Stomach smooth muscle (tissue), 2 donors: Measurements from ENCODE around the gene ASAP3.
"Not testable (repeated sequence)": the region's sequence is repeated elsewhere in the genome, so short reads cannot be mapped to it uniquely, and the experiment has no call there.

Experiments
- H3K27ac ChIP-seq: one replicate; pipeline ENCODE4 v1.7.0; 2013; ENCODE audit warnings: mild to moderate bottlenecking, low read length, inconsistent platforms
- H3K27me3 ChIP-seq, 2 donors: one replicate each; pipeline ENCODE4 v1.7.0; 2013; ENCODE audit warnings: low read length in 2 of 2; ENCODE audit not compliant: insufficient read depth in 2 of 2, control insufficient read depth in 1 of 2
- H3K36me3 ChIP-seq, 2 donors: one replicate each; pipeline ENCODE4 v1.7.0; 2013; ENCODE audit warnings: low read length in 2 of 2; ENCODE audit not compliant: control insufficient read depth in 2 of 2, insufficient read depth in 2 of 2
- H3K4me1 ChIP-seq: one replicate; pipeline ENCODE4 v1.7.0; 2013; ENCODE audit warnings: low read length; ENCODE audit not compliant: control insufficient read depth, insufficient read depth
- H3K4me3 ChIP-seq, 2 donors: one replicate each; pipeline ENCODE4 v1.7.0; 2013; ENCODE audit warnings: low read length in 2 of 2
- H3K9ac ChIP-seq, 2 donors: one replicate each; pipeline ENCODE4 v1.7.0; 2013; ENCODE audit warnings: low read length in 2 of 2, mild to moderate bottlenecking in 1 of 2
- H3K9me3 ChIP-seq, 2 donors: one replicate each; pipeline ENCODE4 v1.7.0; 2013; ENCODE audit warnings: low read length in 2 of 2; ENCODE audit not compliant: control insufficient read depth in 2 of 2
- donor health status: healthy.
- donor health status: Pancreatic carcinoma.

Gene ASAP3

DNA sequence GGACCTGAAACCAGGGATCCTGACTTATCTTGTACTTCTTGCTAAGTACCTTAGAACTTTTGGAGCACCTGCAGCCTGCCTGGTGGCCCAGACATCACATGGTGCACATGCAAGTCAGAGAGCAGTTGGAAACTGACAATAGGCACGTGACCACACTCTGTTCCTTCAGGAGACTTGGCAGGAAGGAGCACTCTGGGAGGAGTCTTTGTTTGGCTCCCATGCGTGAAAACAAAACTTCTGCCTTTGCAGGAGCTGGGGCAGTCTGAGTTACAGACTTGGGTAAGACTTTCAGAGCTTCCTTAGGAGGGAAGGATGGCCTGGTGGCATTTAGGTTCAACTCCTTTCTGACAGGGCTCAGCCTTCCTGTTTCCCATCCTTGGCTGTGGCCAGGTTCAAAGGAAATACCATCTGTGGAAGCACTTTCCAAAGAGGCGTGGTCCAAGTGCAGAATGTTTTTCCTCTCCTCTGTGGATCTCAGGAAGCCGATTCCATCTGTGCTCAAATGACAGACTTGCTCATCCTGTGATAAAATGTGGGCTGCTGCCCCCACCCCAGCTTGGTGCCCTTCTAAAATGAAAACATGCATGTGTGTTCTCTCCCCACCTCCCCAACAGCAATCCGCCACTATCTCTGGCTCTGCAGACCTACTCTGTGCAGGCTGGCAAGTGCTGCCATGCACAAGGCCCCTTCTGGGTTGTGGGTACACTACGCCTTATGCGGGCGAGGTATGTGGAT lies 100.2 kb downstream of the ASAP3 start:
- H3K27ac ChIP-seq = peak overlapping the region; percentile 11
- peaks cover 8% of the 10 kb centered on the region for H3K4me1 ChIP-seq
- no peaks in the 10 kb centered on the region for H3K27me3 ChIP-seq
- H3K9ac ChIP-seq = no peak overlapping the region
- no peak overlapping the region for H3K4me3 ChIP-seq
- H3K9me3 ChIP-seq = no peaks in the 10 kb centered on the region
- H3K36me3 ChIP-seq = peaks cover 24 to 29% of the 10 kb centered on the region in 2 donors

DNA sequence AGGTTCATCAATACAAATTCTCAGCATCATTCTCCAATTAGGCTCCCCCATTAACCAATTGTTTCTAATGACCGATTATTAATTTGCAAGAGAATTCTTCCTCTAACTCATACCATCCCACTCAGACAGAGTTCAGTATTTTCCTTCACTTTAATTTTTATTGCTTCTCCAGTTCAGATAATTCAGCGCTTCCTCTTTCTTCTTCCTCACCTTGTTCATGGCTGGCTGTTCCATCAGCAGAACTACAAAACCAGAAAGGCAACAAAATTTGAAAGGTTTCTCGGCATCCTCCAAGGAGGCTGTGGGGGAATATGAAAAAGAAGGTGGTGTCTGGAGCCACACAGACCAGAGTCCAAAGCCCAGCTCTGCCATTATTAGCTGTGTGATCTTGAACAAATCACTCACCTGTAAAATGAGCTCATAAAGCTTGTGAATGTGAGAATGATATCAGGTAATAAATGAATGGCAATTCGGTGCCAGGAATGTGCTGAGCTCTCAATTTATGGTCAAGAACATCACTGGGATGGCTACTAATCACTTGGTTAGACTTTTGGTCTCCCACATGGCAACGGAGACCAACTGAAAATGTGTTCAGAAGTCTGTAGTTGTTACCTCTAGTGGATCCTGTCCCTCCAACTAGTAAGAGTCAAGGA lies 102.6 kb downstream of the ASAP3 start:
- Histone ChIP-seq H3K4me3 (no peak overlapping the region), H3K9me3 (no peaks in the 10 kb centered on the region), H3K4me1 (peaks cover 13% of the 10 kb centered on the region), H3K9ac (no peak overlapping the region), H3K27me3 (no peaks in the 10 kb centered on the region), H3K27ac (no peak overlapping the region), H3K36me3 (peaks cover 19 to 28% of the 10 kb centered on the region in 2 donors)

DNA sequence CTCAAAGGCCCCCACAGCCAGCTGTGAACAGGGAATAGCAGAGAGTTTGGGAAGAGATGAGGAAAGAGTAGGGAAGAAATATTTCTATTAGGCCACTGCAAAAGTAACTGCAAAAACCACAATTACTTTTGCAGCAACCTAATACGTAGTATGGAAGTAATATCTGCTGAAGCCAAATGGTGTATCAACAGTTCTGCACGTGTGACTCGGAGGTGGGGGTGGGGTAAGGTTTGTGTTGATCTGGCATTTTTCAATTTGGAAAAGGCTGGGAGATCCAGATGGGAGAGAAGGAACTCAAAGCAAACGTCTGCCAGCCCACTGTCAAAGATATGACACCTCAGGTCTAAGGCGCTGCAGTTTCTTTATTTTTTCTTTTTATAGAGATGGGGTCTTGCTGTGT lies 103.3 kb downstream of the ASAP3 start:
- H3K4me1 ChIP-seq = peaks cover 13% of the 10 kb centered on the region
- H3K27me3 ChIP-seq = no peaks in the 10 kb centered on the region
- H3K27ac ChIP-seq = no peak overlapping the region
- H3K9me3 ChIP-seq = no peaks in the 10 kb centered on the region
- peaks cover 19 to 23% of the 10 kb centered on the region in 2 donors for H3K36me3 ChIP-seq
- H3K9ac ChIP-seq = no peak overlapping the region
- H3K4me3 ChIP-seq = no peak overlapping the region

DNA sequence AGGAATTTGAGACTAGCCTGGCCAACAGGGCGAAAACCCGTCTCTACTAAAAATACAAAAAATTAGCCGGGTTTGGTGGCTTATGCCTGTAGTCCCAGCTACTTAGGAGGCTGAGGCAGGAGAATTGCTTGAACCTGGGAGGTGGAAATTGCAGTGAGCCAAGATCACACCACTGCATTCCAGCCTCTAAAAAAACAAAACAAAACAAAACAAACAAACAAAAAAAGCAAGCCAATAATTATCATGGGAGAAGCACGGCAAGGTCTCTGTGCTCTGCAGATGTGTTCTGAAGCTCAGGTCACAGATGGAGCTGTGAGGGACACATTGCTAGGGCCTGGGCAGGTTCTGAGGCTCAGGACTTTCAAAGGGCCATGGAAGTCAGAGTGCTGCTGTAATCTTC lies 103.7 kb downstream of the ASAP3 start:
- H3K27ac ChIP-seq, H3K27me3 ChIP-seq, H3K4me3 ChIP-seq, H3K9ac ChIP-seq, H3K9me3 ChIP-seq: not testable (repeated sequence)
- peaks cover 13% of the 10 kb centered on the region for H3K4me1 ChIP-seq
- peaks cover 19 to 20% of the 10 kb centered on the region in 2 donors for H3K36me3 ChIP-seq
